ENCODE measurements around the gene GRIK5. TPM values are rescaled to one million over a fixed set of nuclear protein-coding genes. Genes with fewer than 3 reads are reported as not detected.

GRIK5 gene
- total and polyA plus RNA-seq, 2 experiments from 2014 or later = 0.50 to 0.60 TPM

- no peaks in the 10 kb centered on the region for H3K36me3 ChIP-seq (replicated peaks; ENCODE audit: insufficient read depth, low read depth)
- H4K20me1 ChIP-seq (ENCODE audit: insufficient read depth, poor library complexity, severe bottlenecking) = no peaks in the 10 kb centered on the region
- no peak overlapping the region for H3K27ac ChIP-seq
- no peak overlapping the region for H3K4me3 ChIP-seq
- H3K4me1 ChIP-seq (ENCODE audit: insufficient read depth) = no peaks in the 10 kb centered on the region
- no peak overlapping the region for H2AFZ ChIP-seq
- H3K4me2 ChIP-seq = no peak overlapping the region
- H3K9me3 ChIP-seq (ENCODE audit: low read depth) = no peaks in the 10 kb centered on the region
- no peaks in the 10 kb centered on the region for H3K79me2 ChIP-seq
- no peak for DNase-seq (ENCODE audit: low spot score)
- WGBS (ENCODE audit: low lambda C conversion rate, missing lambda C conversion rate) = 87% methylated on average over 26 of the region's 28 CpGs
- H3K9me2 ChIP-seq (replicated peaks; ENCODE audit: insufficient read depth) = no peaks in the 10 kb centered on the region
- no peak for TF ChIP-seq EZH2phosphoT487 (IDR thresholded peaks at IDR 0.05; ENCODE audit: low read depth, severe bottlenecking, unreplicated experiment)
- TF ChIP-seq CTCF (IDR thresholded peaks at IDR 0.05; ENCODE audit: poor library complexity) = no peak
- TF ChIP-seq EZH2 (IDR thresholded peaks at IDR 0.05; ENCODE audit: borderline replicate concordance) = no peak
- H3K27me3 ChIP-seq = no peaks in the 10 kb centered on the region
Observed at GRCh38 chr19:41968751-41969595, 101.0 kb downstream of the GRIK5 start.

- Histone ChIP-seq H3K9me3 (ENCODE audit: low read depth) (no peaks in the 10 kb centered on the region), H3K4me1 (ENCODE audit: insufficient read depth) (no peaks in the 10 kb centered on the region), H4K20me1 (ENCODE audit: insufficient read depth, poor library complexity, severe bottlenecking) (no peaks in the 10 kb centered on the region), H3K27ac (no peak overlapping the region), H3K27me3 (no peaks in the 10 kb centered on the region), H3K79me2 (no peaks in the 10 kb centered on the region), H2AFZ (no peak overlapping the region), H3K4me2 (no peak overlapping the region), H3K36me3 (replicated peaks; ENCODE audit: insufficient read depth, low read depth) (no peaks in the 10 kb centered on the region), H3K4me3 (no peak overlapping the region), H3K9me2 (replicated peaks; ENCODE audit: insufficient read depth) (no peaks in the 10 kb centered on the region)
- WGBS (ENCODE audit: low lambda C conversion rate, missing lambda C conversion rate) = 94% methylated on average over 18 of the region's 26 CpGs
- no peak for DNase-seq (ENCODE audit: low spot score)
- TF ChIP-seq EZH2 (IDR thresholded peaks at IDR 0.05; ENCODE audit: borderline replicate concordance) = no peak
- no peak for TF ChIP-seq CTCF (IDR thresholded peaks at IDR 0.05; ENCODE audit: poor library complexity)
- no peak for TF ChIP-seq EZH2phosphoT487 (IDR thresholded peaks at IDR 0.05; ENCODE audit: low read depth, severe bottlenecking, unreplicated experiment)
Observed at GRCh38 chr19:41967054-41967783, 102.8 kb downstream of the GRIK5 start.

GRCh38 chr19:41965106-41965505 is 104.9 kb downstream of the GRIK5 start:
- no peaks in the 10 kb centered on the region for H4K20me1 ChIP-seq (ENCODE audit: insufficient read depth, poor library complexity, severe bottlenecking)
- H3K36me3 ChIP-seq (replicated peaks; ENCODE audit: insufficient read depth, low read depth) = no peaks in the 10 kb centered on the region
- H3K27me3 ChIP-seq = no peaks in the 10 kb centered on the region
- no peak overlapping the region for H3K4me2 ChIP-seq
- no peaks in the 10 kb centered on the region for H3K4me1 ChIP-seq (ENCODE audit: insufficient read depth)
- H3K9me3 ChIP-seq (ENCODE audit: low read depth) = no peaks in the 10 kb centered on the region
- no peak for DNase-seq (ENCODE audit: low spot score)
- H3K79me2 ChIP-seq = no peaks in the 10 kb centered on the region
- WGBS (ENCODE audit: low lambda C conversion rate, missing lambda C conversion rate) = 75% methylated on average over 5 of the region's 5 CpGs
- no peak overlapping the region for H2AFZ ChIP-seq
- TF ChIP-seq EZH2phosphoT487 (IDR thresholded peaks at IDR 0.05; ENCODE audit: low read depth, severe bottlenecking, unreplicated experiment) = no peak
- no peak for TF ChIP-seq EZH2 (IDR thresholded peaks at IDR 0.05; ENCODE audit: borderline replicate concordance)
- TF ChIP-seq CTCF (IDR thresholded peaks at IDR 0.05; ENCODE audit: poor library complexity) = no peak
- H3K4me3 ChIP-seq = no peak overlapping the region
- H3K27ac ChIP-seq = no peak overlapping the region
- no peaks in the 10 kb centered on the region for H3K9me2 ChIP-seq (replicated peaks; ENCODE audit: insufficient read depth)
